ENCODE results near the gene ATRAID.

The ATRAID gene

DNA sequence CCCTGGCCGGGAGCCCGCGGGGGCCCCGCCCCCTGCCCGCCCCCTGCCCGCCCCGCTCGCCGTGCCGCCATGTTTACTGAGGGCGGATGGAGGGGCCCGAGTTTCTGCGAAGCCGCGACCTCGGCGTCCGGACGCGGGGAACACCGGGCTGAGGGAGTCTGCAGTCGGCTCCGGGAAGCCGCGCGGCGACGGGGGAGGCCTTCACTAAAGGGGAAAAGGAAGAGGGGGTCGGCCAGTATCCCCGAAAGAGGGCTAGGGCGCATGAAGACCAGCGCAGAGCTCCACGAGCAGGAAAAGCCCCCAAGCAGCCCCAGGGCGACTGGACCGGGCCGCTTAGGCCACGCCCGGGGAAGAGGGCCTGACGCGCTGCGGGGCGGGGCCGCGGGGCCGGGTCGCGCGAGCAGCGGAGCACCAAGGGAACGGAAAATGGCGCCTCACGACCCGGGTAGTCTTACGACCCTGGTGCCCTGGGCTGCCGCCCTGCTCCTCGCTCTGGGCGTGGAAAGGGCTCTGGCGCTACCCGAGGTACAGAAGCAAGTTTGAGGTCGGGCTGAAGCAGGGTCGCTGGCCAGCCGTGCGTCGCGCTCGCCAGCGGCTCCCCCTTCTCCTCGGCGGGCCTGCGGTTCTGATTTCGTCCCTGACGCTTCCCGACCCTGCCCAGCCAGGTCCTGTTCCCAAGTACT lies at the start of gene ATRAID, which contains the start of gene SLC5A6:
TSS of gene ATRAID (plus strand) at position 99 of the 683 bp plus-strand sequence. CDS start at position 427, 328 bp downstream.
TSS of gene SLC5A6 (minus strand) at position 326 of the 683 bp plus-strand sequence. CDS start 4,618 bp downstream, outside the sequence.
- peak within 1 kb of the TSS; percentile 92 for H3K4me3 ChIP-seq (ENCODE audit: low read depth, low read length)
- DNase-seq (ENCODE audit: low read depth): peak; percentile 90
- TF ChIP-seq, protein P1, sequence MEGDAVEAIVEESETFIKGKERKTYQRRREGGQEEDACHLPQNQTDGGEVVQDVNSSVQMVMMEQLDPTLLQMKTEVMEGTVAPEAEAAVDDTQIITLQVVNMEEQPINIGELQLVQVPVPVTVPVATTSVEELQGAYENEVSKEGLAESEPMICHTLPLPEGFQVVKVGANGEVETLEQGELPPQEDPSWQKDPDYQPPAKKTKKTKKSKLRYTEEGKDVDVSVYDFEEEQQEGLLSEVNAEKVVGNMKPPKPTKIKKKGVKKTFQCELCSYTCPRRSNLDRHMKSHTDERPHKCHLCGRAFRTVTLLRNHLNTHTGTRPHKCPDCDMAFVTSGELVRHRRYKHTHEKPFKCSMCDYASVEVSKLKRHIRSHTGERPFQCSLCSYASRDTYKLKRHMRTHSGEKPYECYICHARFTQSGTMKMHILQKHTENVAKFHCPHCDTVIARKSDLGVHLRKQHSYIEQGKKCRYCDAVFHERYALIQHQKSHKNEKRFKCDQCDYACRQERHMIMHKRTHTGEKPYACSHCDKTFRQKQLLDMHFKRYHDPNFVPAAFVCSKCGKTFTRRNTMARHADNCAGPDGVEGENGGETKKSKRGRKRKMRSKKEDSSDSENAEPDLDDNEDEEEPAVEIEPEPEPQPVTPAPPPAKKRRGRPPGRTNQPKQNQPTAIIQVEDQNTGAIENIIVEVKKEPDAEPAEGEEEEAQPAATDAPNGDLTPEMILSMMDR (conservative IDR thresholded peaks at IDR 0.05; ENCODE audit: low read depth, low read length): no peak

DNA sequence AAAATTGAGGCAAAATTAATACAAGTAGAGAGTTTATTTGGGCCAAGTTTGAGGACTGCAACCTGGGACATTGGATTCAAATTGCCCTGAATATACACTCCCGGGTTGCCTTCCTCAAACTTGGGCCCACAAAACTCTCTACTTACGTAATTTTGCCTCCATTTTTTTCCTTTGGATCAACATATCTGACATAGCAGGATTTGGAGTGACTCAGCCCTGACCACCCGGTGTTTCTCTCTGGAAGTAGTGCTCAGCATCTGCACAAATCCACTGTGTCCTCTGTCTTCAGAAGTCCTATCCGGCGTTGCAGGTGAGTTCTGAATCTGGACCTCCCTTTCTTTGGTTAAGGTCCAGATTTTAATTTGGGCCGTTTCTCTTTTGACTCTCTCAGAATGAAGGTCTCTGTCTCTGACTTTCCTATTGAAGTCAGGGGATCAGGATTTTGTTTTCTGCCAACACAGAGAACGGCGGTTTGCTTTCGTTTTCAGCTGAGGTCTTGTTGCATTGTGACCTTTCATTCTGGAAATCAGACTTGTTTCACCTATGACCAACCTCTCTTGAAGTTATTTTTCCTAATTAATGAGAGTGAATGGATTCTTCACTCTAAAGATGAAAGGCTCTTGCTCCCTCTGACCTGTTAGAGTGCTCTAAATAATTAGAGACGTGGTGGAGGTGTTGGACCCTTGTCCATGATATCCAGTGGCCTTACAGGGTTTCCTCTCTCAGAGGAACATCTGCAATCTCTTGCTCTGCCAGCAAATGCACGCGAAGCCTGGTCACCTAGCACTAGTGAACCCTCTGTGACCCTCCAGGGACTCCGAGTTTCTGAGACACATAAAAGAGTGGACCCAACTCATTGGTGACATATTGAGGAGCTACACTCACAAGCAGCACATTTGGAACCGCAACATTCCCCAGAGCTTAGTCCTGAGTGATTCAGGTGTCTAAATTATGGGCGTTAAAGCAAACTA lies 49.4 kb upstream of the ATRAID start:
- DNase-seq (ENCODE audit: low read depth): peak; percentile 52
- H3K4me3 ChIP-seq (ENCODE audit: low read depth, low read length): no peak overlapping the region
- TF ChIP-seq, protein P1 (conservative IDR thresholded peaks at IDR 0.05; ENCODE audit: low read depth, low read length): no peak

GRCh38 chr2:27164960-27165763 lies 46.7 kb upstream of the ATRAID start:
- TF ChIP-seq, protein P1 (conservative IDR thresholded peaks at IDR 0.05; ENCODE audit: low read depth, low read length): no peak
- H3K4me3 ChIP-seq (ENCODE audit: low read depth, low read length): no peak overlapping the region
- DNase-seq (ENCODE audit: low read depth): no peak

- H3K4me3 ChIP-seq (ENCODE audit: low read depth, low read length): no peak overlapping the region
- no peak for DNase-seq (ENCODE audit: low read depth)
- TF ChIP-seq, protein P1 (conservative IDR thresholded peaks at IDR 0.05; ENCODE audit: low read depth, low read length): no peak
Measured at GRCh38 chr2:27170581-27171337, 41.1 kb upstream of the ATRAID start.

DNA sequence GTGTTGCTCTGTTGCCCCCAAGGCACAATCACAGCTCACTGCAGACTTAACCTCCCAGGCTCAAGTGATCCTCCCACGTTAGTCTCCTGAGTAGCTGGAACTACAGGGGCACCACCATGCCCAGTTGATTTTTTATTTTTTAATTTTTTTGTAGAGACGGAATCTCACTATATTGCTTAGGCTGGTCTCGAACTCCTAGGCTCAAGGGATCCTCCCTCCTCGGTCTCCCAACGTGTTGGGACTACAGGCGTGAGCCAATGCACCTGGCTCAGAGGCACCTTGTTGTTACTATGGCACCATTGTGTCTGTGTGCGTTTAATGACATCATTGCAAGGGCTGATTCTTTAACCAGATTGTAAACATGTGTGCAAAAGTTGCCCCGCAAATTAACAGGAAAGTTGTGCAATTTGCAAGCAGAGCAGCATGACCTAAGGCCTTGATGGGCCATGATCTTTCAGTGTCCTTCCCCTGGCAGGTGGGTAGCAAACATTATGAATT lies 40.4 kb upstream of the ATRAID start:
- H3K4me3 ChIP-seq (ENCODE audit: low read depth, low read length): no peak overlapping the region
- DNase-seq (ENCODE audit: low read depth): no peak
- TF ChIP-seq, protein P1 (conservative IDR thresholded peaks at IDR 0.05; ENCODE audit: low read depth, low read length): no peak

DNA sequence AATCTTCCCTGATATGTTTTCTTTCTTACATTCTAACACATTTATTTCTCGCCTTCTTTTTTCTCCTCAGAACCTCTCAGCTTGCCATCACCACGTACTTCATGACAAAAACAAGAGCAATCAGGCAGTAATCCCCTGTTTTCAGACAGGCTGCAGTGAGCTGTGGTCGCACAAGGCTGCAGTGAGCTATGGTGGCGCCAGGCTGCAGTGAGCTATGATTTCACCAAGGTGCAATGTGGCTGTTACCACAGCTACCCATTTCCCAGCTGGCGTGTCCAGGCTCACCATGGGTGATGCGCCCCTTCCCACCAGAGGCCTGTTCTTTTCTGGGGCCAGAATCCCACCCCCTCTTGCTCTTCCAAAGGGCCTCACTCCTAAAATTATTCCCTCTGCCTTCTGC lies 37.2 kb upstream of the ATRAID start:
- DNase-seq (ENCODE audit: low read depth): no peak
- TF ChIP-seq, protein P1 (conservative IDR thresholded peaks at IDR 0.05; ENCODE audit: low read depth, low read length): no peak
- no peak overlapping the region for H3K4me3 ChIP-seq (ENCODE audit: low read depth, low read length)

All from choroid plexus epithelial cell (primary cell).